Ascending aorta (tissue), 2 donors: ENCODE measurements around the gene ERICH4. TPM values are rescaled to one million over a fixed set of nuclear protein-coding genes. Genes with fewer than 3 reads are reported as not detected.
"Not testable (repeated sequence)": the region's sequence is repeated elsewhere in the genome, so short reads cannot be mapped to it uniquely, and the experiment has no call there.

Experiments
- DNase-seq, 2 donors: peaks; one replicate each; pipeline ENCODE4 v3.0.0-alpha.2; 2019; ENCODE audit warnings: low spot score in 2 of 2
- H3K27ac ChIP-seq, 2 donors: fragments of 200-600 bp; sonication (generic); one replicate each; pipeline ENCODE4 v1.5.1; 2016 to 2017; ENCODE audit warnings: mild to moderate bottlenecking in 1 of 2
- H3K27me3 ChIP-seq: fragments of 200-600 bp; sonication (generic); one replicate; pipeline ENCODE4 v1.5.1; 2017
- H3K36me3 ChIP-seq, 2 donors: fragments of 200-600 bp; sonication (generic); one replicate each; pipeline ENCODE4 v1.5.1; 2016
- H3K4me1 ChIP-seq, 2 donors: fragments of 200-600 bp; sonication (generic); one replicate each; pipeline ENCODE4 v1.5.1; 2016 to 2017; ENCODE audit warnings: mild to moderate bottlenecking in 1 of 2
- H3K4me3 ChIP-seq, 2 donors: fragments of 200-600 bp; sonication (generic); one replicate each; pipeline ENCODE4 v1.5.1; 2016 to 2017; ENCODE audit warnings: mild to moderate bottlenecking in 1 of 2
- H3K9me3 ChIP-seq, 2 donors: fragments of 200-600 bp; sonication (generic); one replicate each; pipeline ENCODE4 v1.5.1; 2016
- CTCF ChIP-seq, 3 experiments: fragments of 200-600 bp in 2 of 3; fragments of 450-650 bp in 1 of 3; sonication (generic) in 2 of 3; IDR thresholded peaks; one replicate each; pipeline ENCODE4 v1.5.1; 2016 to 2019; ENCODE audit warnings: antibody characterized with exemption in 3 of 3, mild to moderate bottlenecking in 1 of 3, moderate library complexity in 1 of 3
- intact Hi-C: fragments of 100-400 bp; cut with DNase I; formaldehyde crosslinking; loops from one replicate; pipeline ENCODE4 v1.15.1; 2023
- total RNA-seq: library from RNA; depleted of rRNA; stranded (reverse); fragments of >200 nt; gene quantifications from one replicate; pipeline ENCODE4 v1.1.0, GENCODE V29; 2016

The ERICH4 gene
- total RNA-seq, 1 donor from 2014 or later = not detected

- peak in 1 of 3 experiments; percentile 15 for TF ChIP-seq CTCF (IDR thresholded peaks at IDR 0.05)
- Histone ChIP-seq H3K36me3 (peaks cover 25 to 46% of the 10 kb centered on the region in 2 donors), H3K27me3 (no peaks in the 10 kb centered on the region), H3K9me3 (no peaks in the 10 kb centered on the region), H3K4me3 (no peak overlapping the region), H3K4me1 (peaks cover 6 to 14% of the 10 kb centered on the region in 2 donors), H3K27ac (no peak overlapping the region)
- no peak for DNase-seq
- intact Hi-C loops = loop anchor here (10.0 kb wide), 1 partner anchor 643 kb away; the partner anchor contains the start of genes GRIK5 and ZNF574
These were observed 11.2 kb upstream of the ERICH4 start for GRCh38 chr19:41431426-41432386.

- Histone ChIP-seq H3K27me3 (no peaks in the 10 kb centered on the region), H3K4me1 (peaks cover 5 to 6% of the 10 kb centered on the region in 2 donors), H3K27ac (no peak overlapping the region), H3K36me3 (peaks cover 32 to 46% of the 10 kb centered on the region in 2 donors), H3K9me3 (no peaks in the 10 kb centered on the region), H3K4me3 (no peak overlapping the region)
- DNase-seq = no peak
- intact Hi-C loops = loop anchor here (10.0 kb wide), 1 partner anchor 642 kb away; the partner anchor contains the start of genes GRIK5 and ZNF574
- no peak for TF ChIP-seq CTCF (IDR thresholded peaks at IDR 0.05)
These were observed 9.8 kb upstream of the ERICH4 start for GRCh38 chr19:41433171-41433570.

- intact Hi-C loops = loop anchor here (10.0 kb wide), 1 partner anchor 640 kb away; the partner anchor contains the start of genes GRIK5 and ZNF574
- DNase-seq = no peak
- no peaks in the 10 kb centered on the region for H3K4me1 ChIP-seq
- no peak overlapping the region for H3K4me3 ChIP-seq
- no peak overlapping the region for H3K27ac ChIP-seq
- H3K36me3 ChIP-seq = peaks cover 33 to 46% of the 10 kb centered on the region in 2 donors
- no peaks in the 10 kb centered on the region for H3K9me3 ChIP-seq
- no peak for TF ChIP-seq CTCF (IDR thresholded peaks at IDR 0.05)
- no peaks in the 10 kb centered on the region for H3K27me3 ChIP-seq
These were observed 8.5 kb upstream of the ERICH4 start for GRCh38 chr19:41434450-41434849.

- DNase-seq, H3K4me1 ChIP-seq, H3K4me3 ChIP-seq, H3K27me3 ChIP-seq, H3K27ac ChIP-seq, H3K9me3 ChIP-seq: not testable (repeated sequence)
- H3K36me3 ChIP-seq = peaks cover 33 to 46% of the 10 kb centered on the region in 2 donors
- intact Hi-C loops = loop anchor here (5.0 to 10.0 kb wide), 2 partner anchors 447 to 639 kb away; partner anchors contain the start of genes ARHGEF1, GRIK5 and ZNF574
These were observed 7.6 kb upstream of the ERICH4 start for GRCh38 chr19:41435376-41435775.

- intact Hi-C loops = loop anchor here (5.0 to 10.0 kb wide), 2 partner anchors 446 to 639 kb away; partner anchors contain the start of genes ARHGEF1, GRIK5 and ZNF574
- no peak overlapping the region for H3K27ac ChIP-seq
- no peak overlapping the region for H3K4me3 ChIP-seq
- peaks cover 33 to 42% of the 10 kb centered on the region in 2 donors for H3K36me3 ChIP-seq
- H3K9me3 ChIP-seq = no peaks in the 10 kb centered on the region
- no peak for DNase-seq
- no peaks in the 10 kb centered on the region for H3K27me3 ChIP-seq
- no peaks in the 10 kb centered on the region for H3K4me1 ChIP-seq
- TF ChIP-seq CTCF (IDR thresholded peaks at IDR 0.05) = no peak
These were observed 6.9 kb upstream of the ERICH4 start for GRCh38 chr19:41435936-41436673.
